AG04450 (cell line): Measurements from ENCODE around the gene MEGF9. TPM values are rescaled to one million over a fixed set of nuclear protein-coding genes. Genes with fewer than 3 reads are reported as not detected.

ENCODE experiments used
- CTCF ChIA-PET: fragments of 300-600, 350-600 bp; formaldehyde crosslinking; extraction: SDS; loops from one replicate; lab custom pipeline; 2022; ENCODE audit warnings: antibody characterized with exemption, inconsistent platforms; lab: Charles Lee
- POLR2A ChIA-PET: fragments of 350-600 bp; formaldehyde crosslinking; extraction: SDS; loops from one replicate; lab custom pipeline; 2021; ENCODE audit warnings: antibody characterized with exemption, inconsistent platforms; lab: Yijun Ruan, JAX
- DNase-seq: peaks from one replicate; pipeline ENCODE4 v3.0.0-alpha.2; 2011; ENCODE audit warnings: low read depth, low spot score
- H3K27ac ChIP-seq: one replicate; pipeline ENCODE4 v1.5.1; 2012; ENCODE audit warnings: low read depth, low read length, control low read depth
- H3K27me3 ChIP-seq: one replicate; pipeline ENCODE4 v1.6.0; 2012; ENCODE audit warnings: low read length; ENCODE audit not compliant: control insufficient read depth, insufficient read depth
- H3K4me3 ChIP-seq: 2 replicates; pipeline ENCODE4 v1.5.1; 2011; ENCODE audit warnings: mild to moderate bottlenecking, low read depth, low read length, control low read depth
- H3K9me3 ChIP-seq: 2 replicates; pipeline ENCODE4 v1.5.1; 2012; ENCODE audit warnings: low read length; ENCODE audit not compliant: control insufficient read depth, insufficient read depth
- polyA plus RNA-seq: library from polyadenylated mRNA; depleted of rRNA; stranded (reverse); fragments of >200 nt; gene quantifications from 2 replicates; pipeline ENCODE4 v1.2.3, GENCODE V29; 2011
- TF ChIP-seq, protein P1 (sequence below): IDR thresholded peaks from 2 replicates; pipeline ENCODE4 v1.5.1; 2011; ENCODE audit warnings: low read depth, low read length, control low read depth, inconsistent platforms

Gene MEGF9
- polyA plus RNA-seq, 1 experiment, result 12.9 TPM

DNA sequence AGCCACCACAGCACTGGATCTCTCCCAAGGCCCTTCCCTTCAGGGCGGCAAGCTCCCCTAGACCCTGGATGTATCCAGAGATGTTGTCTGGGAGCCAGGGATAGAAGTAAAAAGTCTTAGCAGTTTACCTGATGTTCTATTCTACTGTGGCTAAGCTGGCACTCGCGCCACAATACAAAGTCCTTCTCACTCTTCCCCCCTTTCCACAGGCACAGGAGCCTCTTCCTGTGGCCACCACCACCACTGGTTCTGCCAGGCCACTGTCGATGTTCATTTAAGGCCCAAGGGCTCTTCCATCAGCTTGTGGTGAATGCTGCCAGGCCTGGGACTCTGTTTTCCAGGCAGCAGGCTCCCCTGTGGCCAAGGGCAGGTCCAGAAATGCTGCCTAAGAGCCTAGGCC, 33.7 kb downstream of the MEGF9 start:
- DNase-seq, result no peak
- H3K27me3 ChIP-seq, result no peaks in the 10 kb centered on the region
- H3K27ac ChIP-seq, result no peak overlapping the region
- ChIA-PET POLR2A (no interaction called here), CTCF (no interaction called here)
- H3K4me3 ChIP-seq, result no peak overlapping the region
- H3K9me3 ChIP-seq, result no peaks in the 10 kb centered on the region
- TF ChIP-seq, protein P1, sequence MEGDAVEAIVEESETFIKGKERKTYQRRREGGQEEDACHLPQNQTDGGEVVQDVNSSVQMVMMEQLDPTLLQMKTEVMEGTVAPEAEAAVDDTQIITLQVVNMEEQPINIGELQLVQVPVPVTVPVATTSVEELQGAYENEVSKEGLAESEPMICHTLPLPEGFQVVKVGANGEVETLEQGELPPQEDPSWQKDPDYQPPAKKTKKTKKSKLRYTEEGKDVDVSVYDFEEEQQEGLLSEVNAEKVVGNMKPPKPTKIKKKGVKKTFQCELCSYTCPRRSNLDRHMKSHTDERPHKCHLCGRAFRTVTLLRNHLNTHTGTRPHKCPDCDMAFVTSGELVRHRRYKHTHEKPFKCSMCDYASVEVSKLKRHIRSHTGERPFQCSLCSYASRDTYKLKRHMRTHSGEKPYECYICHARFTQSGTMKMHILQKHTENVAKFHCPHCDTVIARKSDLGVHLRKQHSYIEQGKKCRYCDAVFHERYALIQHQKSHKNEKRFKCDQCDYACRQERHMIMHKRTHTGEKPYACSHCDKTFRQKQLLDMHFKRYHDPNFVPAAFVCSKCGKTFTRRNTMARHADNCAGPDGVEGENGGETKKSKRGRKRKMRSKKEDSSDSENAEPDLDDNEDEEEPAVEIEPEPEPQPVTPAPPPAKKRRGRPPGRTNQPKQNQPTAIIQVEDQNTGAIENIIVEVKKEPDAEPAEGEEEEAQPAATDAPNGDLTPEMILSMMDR, result no peak

GRCh38 chr9:120680161-120680560, 34.1 kb downstream of the MEGF9 start:
- H3K9me3 ChIP-seq, result no peaks in the 10 kb centered on the region
- ChIA-PET POLR2A (no interaction called here), CTCF (no interaction called here)
- H3K27ac ChIP-seq, result no peak overlapping the region
- TF ChIP-seq, protein P1, result no peak
- no peaks in the 10 kb centered on the region for H3K27me3 ChIP-seq
- H3K4me3 ChIP-seq, result no peak overlapping the region
- DNase-seq, result no peak

GRCh38 chr9:120677965-120678364, 36.3 kb downstream of the MEGF9 start:
- TF ChIP-seq, protein P1, result no peak
- Histone ChIP-seq H3K27me3 (no peaks in the 10 kb centered on the region), H3K4me3 (no peak overlapping the region), H3K27ac (no peak overlapping the region), H3K9me3 (no peaks in the 10 kb centered on the region)
- DNase-seq, result no peak
- POLR2A ChIA-PET, result no interaction called here
- CTCF ChIA-PET, result no interaction called here

GRCh38 chr9:120676767-120677402, 37.4 kb downstream of the MEGF9 start:
- no peak for DNase-seq
- TF ChIP-seq, protein P1, result no peak
- CTCF ChIA-PET, result no interaction called here

GRCh38 chr9:120668399-120668798, 45.9 kb downstream of the MEGF9 start:
- CTCF ChIA-PET, result interaction anchor here (1.5 kb wide), 1 partner anchor 9 kb away, joined by 3 read pairs; no protein-coding TSS in a partner anchor
- Histone ChIP-seq H3K27me3 (no peaks in the 10 kb centered on the region), H3K27ac (no peak overlapping the region), H3K4me3 (no peak overlapping the region), H3K9me3 (no peaks in the 10 kb centered on the region)
- DNase-seq, result no peak
- POLR2A ChIA-PET, result no interaction called here
- TF ChIP-seq, protein P1, result no peak

More at GRCh38 chr9:120676767-120677402, 37.4 kb downstream of the MEGF9 start:
- no peaks in the 10 kb centered on the region for H3K27me3 ChIP-seq
- H3K9me3 ChIP-seq, result no peaks in the 10 kb centered on the region
- POLR2A ChIA-PET, result no interaction called here
- H3K4me3 ChIP-seq, result no peak overlapping the region
- H3K27ac ChIP-seq, result no peak overlapping the region
